GM18520 (cell line): Measurements from ENCODE around the gene TRRAP.
"Not testable (repeated sequence)": the region's sequence is repeated elsewhere in the genome, so short reads cannot be mapped to it uniquely, and the experiment has no call there.

Experiments used
- ATAC-seq: cut with Tn5 transposase; IDR thresholded peaks from one replicate; pipeline ENCODE4 v1.9.1; 2021; ENCODE audit not compliant: unreplicated experiment

Gene TRRAP

DNA sequence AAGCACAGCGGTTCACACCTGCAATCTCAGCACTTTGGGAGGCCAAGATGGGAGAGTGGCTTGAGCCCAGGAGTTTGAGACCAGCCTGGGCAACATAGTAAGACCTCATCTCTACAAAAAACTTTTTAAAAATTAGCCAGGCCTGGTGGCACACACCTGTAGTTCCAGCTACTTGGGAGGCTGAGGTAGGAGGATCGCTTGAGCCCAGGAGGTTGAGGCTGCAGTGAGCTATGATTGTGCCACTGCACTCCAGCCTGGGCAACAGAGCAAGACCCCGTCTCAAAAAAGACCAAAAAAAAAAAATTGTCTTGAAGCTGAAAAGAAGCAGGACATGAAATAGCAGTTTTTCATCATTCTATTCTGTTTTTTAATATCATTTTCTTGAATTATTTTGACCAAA, 166.5 kb downstream of the TRRAP start:
- not testable (repeated sequence) for ATAC-seq

DNA sequence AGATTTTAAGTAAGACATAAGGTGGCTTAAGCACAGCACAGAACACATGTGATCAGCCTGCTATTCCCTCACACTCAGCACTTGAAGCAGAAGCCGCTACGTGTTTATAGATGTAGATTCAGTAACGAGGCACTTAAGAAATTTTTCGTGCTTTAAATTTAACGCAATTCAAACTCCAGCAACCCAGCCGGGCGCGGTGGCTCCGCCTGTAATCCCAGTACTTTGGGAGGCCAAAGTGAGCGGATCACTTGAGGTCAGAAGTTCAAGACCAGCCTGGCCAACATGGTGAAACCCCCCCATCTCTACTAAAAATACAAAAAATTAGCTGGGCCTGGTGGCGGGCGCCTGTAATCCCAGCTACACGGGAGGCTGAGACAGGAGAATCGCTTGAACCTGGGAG, 167.9 kb downstream of the TRRAP start:
- ATAC-seq, result not testable (repeated sequence)

DNA sequence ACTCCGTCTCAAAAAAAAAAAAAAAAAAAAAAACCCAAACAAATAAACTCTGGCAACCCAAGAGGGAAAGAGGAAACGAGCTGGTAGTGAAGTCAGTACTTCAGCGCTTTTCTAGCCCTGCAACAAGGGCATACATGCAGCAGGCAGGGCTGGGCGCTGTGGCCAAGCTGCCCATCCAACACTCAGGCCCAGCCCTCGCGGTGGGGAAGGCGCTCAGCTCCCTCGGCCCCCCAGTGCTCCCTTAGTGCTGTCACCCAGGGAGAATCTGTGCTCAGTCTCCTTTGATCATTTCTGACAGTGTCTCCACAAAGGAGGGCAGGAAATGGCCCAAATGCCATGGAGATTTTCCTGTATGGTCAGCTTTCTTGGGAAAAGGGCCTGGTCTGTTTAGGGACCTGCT, 168.4 kb downstream of the TRRAP start:
- ATAC-seq, result no peak

DNA sequence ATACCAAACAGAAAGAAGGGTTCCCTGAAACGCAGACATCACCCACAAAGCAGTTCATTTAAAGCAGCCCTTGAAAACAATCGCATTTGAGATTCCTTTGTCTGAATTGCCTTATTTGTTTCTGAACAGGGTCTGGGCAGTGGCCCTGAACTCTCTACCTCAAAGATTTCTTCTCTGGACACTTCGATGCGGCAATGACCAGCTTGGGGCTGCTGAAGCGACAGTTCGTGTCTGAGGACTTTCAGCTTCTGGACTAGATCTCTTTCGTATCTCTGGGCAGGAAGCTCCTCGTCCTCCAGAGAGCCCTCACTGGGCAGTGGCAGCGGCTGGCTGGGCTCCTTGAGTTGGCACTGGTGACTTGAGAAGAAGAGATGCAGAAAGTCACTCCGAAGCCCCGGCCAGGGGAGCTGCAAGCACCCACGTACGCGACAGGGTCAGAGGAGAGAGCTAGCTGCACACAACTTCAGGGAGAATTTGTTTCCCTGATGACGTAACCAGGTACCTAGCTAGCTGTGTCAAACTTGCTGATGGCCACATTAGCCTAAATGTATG, 169.3 kb downstream of the TRRAP start:
- ATAC-seq, result no peak

DNA sequence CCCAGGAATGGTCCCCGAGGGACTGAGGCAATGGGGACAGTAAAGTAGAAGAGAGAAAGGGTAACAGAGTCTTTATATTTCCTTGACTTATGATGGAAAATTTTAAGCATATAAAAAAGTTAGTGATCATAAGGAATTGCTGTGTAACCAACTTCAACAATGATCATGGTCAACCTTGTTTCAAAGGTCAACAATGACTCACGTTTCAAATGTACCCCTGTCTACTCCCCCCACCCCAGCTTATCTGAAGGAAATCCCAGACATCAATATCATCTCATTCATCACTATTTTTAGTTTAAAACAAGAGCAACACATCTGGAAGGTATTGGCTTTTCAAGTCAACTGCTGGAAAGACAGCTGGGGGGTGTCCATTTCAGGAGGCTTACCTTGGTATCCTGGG, 172.6 kb downstream of the TRRAP start:
- no peak for ATAC-seq

DNA sequence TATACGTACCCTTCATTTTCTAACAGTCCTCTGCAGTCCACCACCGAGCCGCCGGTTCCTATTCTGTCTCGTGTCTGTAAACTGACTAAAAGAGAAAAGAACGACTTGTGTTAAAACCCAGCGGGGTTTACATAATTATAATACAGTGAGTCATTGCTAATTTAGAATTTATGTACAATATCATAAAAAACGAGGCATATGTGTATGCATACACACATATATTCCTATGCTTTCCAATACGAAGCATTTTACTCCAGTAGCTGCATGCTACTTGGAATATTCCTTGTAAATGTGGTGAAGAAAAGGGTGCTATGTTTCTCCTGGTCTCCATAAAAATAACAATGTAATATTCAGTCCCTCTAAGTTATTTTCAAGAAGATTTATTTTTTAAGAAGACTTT, 176.4 kb downstream of the TRRAP start:
- ATAC-seq, result no peak

DNA sequence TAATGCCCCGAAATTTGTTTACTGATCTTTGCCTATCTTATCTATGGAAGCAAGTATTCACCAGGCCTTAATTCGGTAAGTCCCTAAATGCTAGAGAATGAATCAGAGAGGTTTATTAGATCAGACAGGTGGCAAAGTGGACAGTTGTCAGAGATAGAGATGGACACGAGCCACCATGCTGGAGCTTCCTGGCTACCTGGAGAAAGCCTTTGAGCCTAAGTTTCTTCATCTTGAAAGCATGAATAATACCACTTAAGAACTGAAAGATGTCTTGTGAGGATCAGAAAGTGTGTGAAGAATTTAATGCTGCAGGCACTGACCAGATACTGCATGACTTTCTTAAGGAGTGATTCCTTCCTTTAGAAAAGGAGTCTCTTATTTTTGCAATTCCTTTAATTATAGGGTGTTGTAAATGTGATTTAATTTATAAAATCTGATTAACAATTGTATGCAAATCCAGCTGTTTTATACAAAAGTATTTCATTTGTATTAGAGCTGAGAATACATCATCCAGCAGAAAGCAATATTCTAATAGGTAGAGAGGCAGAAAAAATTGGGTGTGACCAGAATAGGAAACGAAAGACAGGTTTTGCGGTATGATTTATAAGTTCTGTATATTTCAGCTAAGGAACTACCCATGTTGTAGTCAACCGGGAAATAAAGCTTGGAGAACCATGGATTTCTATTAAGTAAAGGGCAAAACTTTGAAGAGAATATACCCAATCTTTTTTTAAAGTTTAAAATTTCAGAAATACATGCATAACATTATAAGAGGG, 182.9 kb downstream of the TRRAP start:
- no peak for ATAC-seq
